Measurements from ENCODE around the gene MRPL17.

The MRPL17 gene

GRCh38 chr11:6631361-6631890, 51.7 kb downstream of the MRPL17 start:
- DNase-seq: no peak

GRCh38 chr11:6630632-6631291, 52.4 kb downstream of the MRPL17 start:
- DNase-seq: no peak
